ENCODE measurements around the gene TGFBRAP1.
"Not testable (repeated sequence)": the region's sequence is repeated elsewhere in the genome, so short reads cannot be mapped to it uniquely, and the experiment has no call there.

The TGFBRAP1 gene

DNA sequence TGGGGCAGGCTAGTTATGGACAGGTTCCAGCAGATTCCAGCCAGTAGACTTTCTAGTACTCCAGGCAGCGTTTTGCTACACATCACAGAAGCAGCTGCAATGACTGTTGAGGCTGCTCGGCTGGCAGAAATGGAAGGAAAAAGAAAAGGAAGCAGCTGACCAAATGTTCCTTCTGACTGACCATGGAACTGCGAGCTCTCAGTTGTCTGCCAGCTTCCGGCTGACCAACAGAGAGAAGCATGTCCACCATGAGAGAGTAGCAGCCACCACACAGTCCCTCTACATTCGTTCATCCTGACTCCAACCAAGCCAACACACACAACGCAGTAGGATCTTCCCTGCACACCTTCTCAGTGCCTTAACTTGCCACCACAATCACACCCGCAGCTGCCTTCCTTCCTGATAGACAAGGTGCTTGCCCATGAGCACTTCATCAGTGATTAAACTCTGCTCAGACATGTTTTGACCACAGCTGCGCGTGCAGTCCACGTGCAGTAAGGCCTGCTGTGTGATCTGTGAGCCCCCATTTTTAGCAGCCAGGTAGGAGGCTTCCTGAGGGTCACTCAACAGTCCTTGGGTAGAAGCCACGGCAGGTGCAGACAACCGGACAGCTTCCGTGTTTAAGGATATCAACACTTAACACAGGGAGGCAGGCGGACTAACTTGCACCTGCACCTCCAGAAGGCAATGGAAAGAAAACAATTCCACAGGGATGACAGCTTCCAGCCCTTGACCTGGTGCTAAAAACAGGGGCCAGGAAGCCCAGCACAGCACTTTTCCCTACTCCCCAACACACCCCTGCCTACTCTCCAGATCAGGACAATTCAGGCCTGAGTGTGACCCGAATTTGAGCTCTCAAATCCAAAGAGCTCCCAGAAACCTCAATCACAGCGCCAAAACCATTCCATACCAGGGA lies 996 bp downstream of the TGFBRAP1 start:
- TF ChIP-seq, protein P1, sequence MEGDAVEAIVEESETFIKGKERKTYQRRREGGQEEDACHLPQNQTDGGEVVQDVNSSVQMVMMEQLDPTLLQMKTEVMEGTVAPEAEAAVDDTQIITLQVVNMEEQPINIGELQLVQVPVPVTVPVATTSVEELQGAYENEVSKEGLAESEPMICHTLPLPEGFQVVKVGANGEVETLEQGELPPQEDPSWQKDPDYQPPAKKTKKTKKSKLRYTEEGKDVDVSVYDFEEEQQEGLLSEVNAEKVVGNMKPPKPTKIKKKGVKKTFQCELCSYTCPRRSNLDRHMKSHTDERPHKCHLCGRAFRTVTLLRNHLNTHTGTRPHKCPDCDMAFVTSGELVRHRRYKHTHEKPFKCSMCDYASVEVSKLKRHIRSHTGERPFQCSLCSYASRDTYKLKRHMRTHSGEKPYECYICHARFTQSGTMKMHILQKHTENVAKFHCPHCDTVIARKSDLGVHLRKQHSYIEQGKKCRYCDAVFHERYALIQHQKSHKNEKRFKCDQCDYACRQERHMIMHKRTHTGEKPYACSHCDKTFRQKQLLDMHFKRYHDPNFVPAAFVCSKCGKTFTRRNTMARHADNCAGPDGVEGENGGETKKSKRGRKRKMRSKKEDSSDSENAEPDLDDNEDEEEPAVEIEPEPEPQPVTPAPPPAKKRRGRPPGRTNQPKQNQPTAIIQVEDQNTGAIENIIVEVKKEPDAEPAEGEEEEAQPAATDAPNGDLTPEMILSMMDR (IDR thresholded peaks at IDR 0.05; ENCODE audit: low read depth, low read length, missing control alignments), result no peak
- no peak for DNase-seq (ENCODE audit: low read depth)
- H3K4me3 ChIP-seq (ENCODE audit: low read depth, low read length), result peak overlapping the region; percentile 57
- in situ Hi-C loops (cut with HindIII; ENCODE audit: low sequenced_read_pairs), result no loop called here

DNA sequence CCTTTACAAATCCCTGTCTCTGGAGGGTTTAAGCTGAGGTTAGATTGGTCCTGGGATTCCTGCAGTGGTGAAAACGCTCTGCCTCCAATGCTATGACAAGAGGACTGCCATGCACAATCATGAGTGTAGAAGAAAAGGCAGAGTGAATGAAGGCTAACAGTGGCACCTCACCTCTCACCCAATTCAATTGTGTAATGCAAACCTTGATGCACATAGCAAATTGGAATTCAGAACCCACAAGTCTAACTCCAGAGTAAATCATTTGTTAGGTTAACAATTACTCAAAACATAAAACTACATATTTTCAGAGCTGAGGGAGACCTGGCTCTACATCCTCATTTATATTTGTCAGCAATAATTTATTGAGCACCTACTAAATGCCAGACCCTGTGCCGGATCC lies 1.8 kb downstream of the TGFBRAP1 start:
- no peak for DNase-seq (ENCODE audit: low read depth)
- in situ Hi-C loops (cut with HindIII; ENCODE audit: low sequenced_read_pairs), result no loop called here
- TF ChIP-seq, protein P1 (IDR thresholded peaks at IDR 0.05; ENCODE audit: low read depth, low read length, missing control alignments), result no peak
- no peak overlapping the region for H3K4me3 ChIP-seq (ENCODE audit: low read depth, low read length)

DNA sequence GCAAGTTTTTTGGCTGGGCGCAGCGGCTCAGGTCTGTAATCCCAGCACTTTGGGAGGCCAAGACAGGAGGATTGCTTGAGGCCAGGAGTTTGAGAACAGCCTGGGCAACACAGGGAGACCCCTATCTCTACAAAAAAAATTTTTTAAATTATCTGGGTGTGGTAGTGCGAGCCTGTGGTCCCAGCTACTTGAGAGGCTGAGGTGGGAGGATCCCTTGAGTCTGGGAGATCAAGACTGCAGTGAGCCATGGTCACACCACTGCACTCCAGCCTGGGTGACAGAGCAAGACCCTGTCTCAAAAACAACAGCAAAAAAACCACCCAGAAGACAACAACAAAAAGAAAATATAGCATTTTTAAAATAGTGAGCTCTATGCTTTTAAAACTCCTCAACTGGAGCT lies 2.3 kb downstream of the TGFBRAP1 start:
- H3K4me3 ChIP-seq (ENCODE audit: low read depth, low read length); in situ Hi-C loops (cut with HindIII; ENCODE audit: low sequenced_read_pairs); DNase-seq (ENCODE audit: low read depth): not testable (repeated sequence)

DNA sequence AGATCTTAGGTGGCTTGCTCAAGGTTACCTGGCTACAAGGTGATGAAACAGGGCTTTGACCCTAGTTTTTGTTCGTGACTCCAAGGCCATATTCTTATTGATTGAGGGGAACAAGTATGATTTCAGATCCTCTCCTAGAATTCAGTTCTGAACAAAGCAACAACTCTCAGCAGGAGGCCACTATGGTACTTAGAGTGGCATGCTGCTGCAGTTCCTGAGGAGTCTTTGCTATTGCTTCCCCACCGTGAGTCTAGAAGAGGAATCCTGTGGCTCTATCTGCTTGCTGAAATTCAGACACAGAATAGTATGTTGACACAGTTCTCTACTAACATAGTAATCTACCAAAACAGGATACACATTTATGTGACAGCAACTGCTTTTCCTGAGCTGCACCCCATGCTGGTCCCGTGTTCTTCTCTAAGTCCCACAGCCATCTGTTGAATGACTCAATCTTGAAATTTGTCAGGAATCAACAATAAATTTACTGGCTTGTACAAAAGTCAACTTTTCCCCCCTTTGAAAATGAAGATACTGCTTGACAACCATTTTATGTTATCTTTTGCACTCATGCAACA lies 4.1 kb downstream of the TGFBRAP1 start:
- TF ChIP-seq, protein P1 (IDR thresholded peaks at IDR 0.05; ENCODE audit: low read depth, low read length, missing control alignments), result no peak
- H3K4me3 ChIP-seq (ENCODE audit: low read depth, low read length), result no peak overlapping the region
- in situ Hi-C loops (cut with HindIII; ENCODE audit: low sequenced_read_pairs), result no loop called here

DNA sequence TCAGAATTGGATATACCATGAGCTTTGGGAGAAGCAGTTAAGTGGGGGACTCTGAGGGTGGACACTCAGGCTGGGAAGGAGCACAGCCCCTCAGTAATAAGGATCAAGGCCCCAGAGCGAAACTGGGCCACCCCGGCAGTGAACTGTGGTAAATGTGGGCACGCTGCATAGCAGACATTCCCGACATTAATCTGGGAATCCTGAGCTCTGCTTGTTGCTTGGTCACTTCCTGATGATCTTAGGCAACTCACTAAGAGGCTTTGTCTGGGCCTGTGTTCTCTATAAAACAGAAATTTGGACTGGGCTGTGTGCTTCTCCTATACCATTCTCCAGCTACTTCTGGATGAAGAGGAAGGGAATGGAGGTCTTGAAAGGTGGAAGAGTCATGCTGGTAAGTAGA lies 4.8 kb downstream of the TGFBRAP1 start:
- TF ChIP-seq, protein P1 (IDR thresholded peaks at IDR 0.05; ENCODE audit: low read depth, low read length, missing control alignments), result no peak
- in situ Hi-C loops (cut with HindIII; ENCODE audit: low sequenced_read_pairs), result no loop called here
- peak; percentile 45 for DNase-seq (ENCODE audit: low read depth)
- H3K4me3 ChIP-seq (ENCODE audit: low read depth, low read length), result no peak overlapping the region

More for the DNA sequence above, 4.1 kb downstream of the TGFBRAP1 start:
- no peak for DNase-seq (ENCODE audit: low read depth)

DNA sequence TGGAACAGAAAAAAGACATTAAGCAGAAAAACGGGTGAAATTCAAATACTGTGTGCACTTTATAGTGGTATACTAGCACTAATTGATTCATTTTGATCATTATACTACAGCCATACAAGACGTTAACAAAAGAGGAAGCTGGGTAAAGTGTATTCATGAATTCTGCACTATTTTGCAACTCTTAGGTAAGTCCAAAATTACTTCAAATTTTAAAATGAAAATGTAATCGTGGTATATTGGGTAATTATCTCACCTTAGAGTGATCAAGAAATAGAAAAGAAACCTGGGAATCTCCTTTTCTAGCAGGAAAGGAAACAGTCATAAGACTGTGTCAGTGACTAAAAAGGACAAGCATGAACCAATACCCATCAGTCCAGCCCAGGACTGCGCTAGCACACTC lies 5.4 kb downstream of the TGFBRAP1 start:
- in situ Hi-C loops (cut with HindIII; ENCODE audit: low sequenced_read_pairs), result no loop called here
- no peak overlapping the region for H3K4me3 ChIP-seq (ENCODE audit: low read depth, low read length)
- no peak for DNase-seq (ENCODE audit: low read depth)
- TF ChIP-seq, protein P1 (IDR thresholded peaks at IDR 0.05; ENCODE audit: low read depth, low read length, missing control alignments), result no peak

DNA sequence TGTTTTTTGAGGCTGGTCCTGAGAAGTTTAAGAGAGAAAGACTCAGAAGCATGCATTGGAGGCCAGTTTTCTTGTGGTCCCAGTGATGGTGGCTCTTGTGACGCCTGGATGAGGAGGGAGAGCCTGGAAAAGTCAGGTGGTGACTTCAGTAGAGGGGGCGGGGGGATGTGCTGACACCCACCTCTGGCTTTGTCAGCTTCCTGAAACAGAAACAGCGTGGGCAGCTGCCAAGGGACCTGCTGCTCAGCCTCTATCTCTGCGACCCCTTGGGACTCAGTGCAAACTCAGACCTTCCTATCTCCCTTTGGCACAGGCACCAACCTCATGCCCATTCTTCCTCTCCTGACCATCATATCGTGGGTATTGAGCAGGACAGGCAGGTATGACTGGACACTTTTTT lies 6.4 kb downstream of the TGFBRAP1 start:
- no peak overlapping the region for H3K4me3 ChIP-seq (ENCODE audit: low read depth, low read length)
- DNase-seq (ENCODE audit: low read depth), result no peak
- in situ Hi-C loops (cut with HindIII; ENCODE audit: low sequenced_read_pairs), result no loop called here
- TF ChIP-seq, protein P1 (IDR thresholded peaks at IDR 0.05; ENCODE audit: low read depth, low read length, missing control alignments), result no peak
